OCI-LY1 (cell line): ENCODE data around the gene MESD.

ENCODE experiments used
- CTCF ChIP-seq: fragments of 200-600 bp; sonication (generic), shearing (Covaris generic); IDR thresholded peaks from 2 replicates; pipeline ENCODE4 v1.5.1; 2017; ENCODE audit warnings: mild to moderate bottlenecking, antibody characterized with exemption, low read length, moderate library complexity, mixed read lengths
- EZH2 ChIP-seq: fragments of 200-600 bp; sonication (generic), shearing (Covaris generic); IDR thresholded peaks from 2 replicates; pipeline ENCODE4 v1.8.0; 2017; ENCODE audit warnings: borderline replicate concordance, mixed run types, mild to moderate bottlenecking, antibody characterized with exemption, low read length, moderate library complexity, mixed read lengths

- TF ChIP-seq EZH2 = no peak
- no peak for TF ChIP-seq CTCF
Observed at GRCh38 chr15:81015621-81016488, 26.2 kb upstream of the MESD start.
